IMR-90 (cell line): ENCODE data around the gene RRP1B. TPM values are rescaled to one million over a fixed set of nuclear protein-coding genes. Genes with fewer than 3 reads are reported as not detected.
A peak's percentile ranks its signal among the peaks of the same experiment; 100 is the strongest.

Experiments
- ATAC-seq: fragments of 200-7000 bp; cut with Tn5 transposase; 2 replicates; pipeline ENCODE4 v1.9.1; 2020; ENCODE audit warnings: low read depth, mild to moderate bottlenecking, moderate library complexity
- BruUV-seq: library from RNA; stranded (reverse); fragments of 400-500 nt; replicated peaks from 2 replicates; lab custom pipeline; 2021; lab: Mats Ljungman, UMichigan
- CTCF ChIA-PET: fragments of 300-600 bp; formaldehyde crosslinking; extraction: SDS; loops from one replicate; lab custom pipeline; 2021; ENCODE audit warnings: antibody characterized with exemption; lab: Yijun Ruan, JAX
- POLR2A ChIA-PET: fragments of 300-600 bp; sonication (Branson Sonifier 250); formaldehyde crosslinking; loops from one replicate; lab custom pipeline; 2022; ENCODE audit warnings: antibody characterized with exemption; ENCODE audit not compliant: unreplicated experiment; lab: Charles Lee
- DNase-seq: peaks from one replicate; pipeline ENCODE4 v3.0.0; 2013
- H2AFZ ChIP-seq: replicated peaks from 2 replicates; pipeline ENCODE3; 2013; ENCODE audit warnings: low read length, mild to moderate bottlenecking; ENCODE audit not compliant: poor library complexity
- H2AK5ac ChIP-seq: 2 replicates; pipeline ENCODE4 v1.6.1; 2013; ENCODE audit warnings: low read depth, low read length, inconsistent platforms
- H2AK9ac ChIP-seq: replicated peaks from 2 replicates; pipeline ENCODE3; 2013; ENCODE audit warnings: mild to moderate bottlenecking, low read depth, low read length, moderate library complexity; ENCODE audit not compliant: poor library complexity
- H2BK120ac ChIP-seq: 2 replicates; pipeline ENCODE4 v1.6.1; 2013; ENCODE audit warnings: low read depth, low read length, inconsistent platforms
- H2BK15ac ChIP-seq: 3 replicates; pipeline ENCODE4 v1.6.1; 2013; ENCODE audit warnings: low read depth, low read length, inconsistent platforms
- H2BK20ac ChIP-seq: 2 replicates; pipeline ENCODE4 v1.6.1; 2013; ENCODE audit warnings: low read depth, mild to moderate bottlenecking, inconsistent platforms, low read length, moderate library complexity
- H2BK5ac ChIP-seq: 2 replicates; pipeline ENCODE4 v1.6.1; 2013; ENCODE audit warnings: mild to moderate bottlenecking, low read depth, low read length, inconsistent platforms; ENCODE audit not compliant: poor library complexity, severe bottlenecking
- H3K14ac ChIP-seq: replicated peaks from 2 replicates; pipeline ENCODE4 v1.6.1; 2013; ENCODE audit warnings: low read depth, low read length, inconsistent platforms
- H3K18ac ChIP-seq: 2 replicates; pipeline ENCODE4 v1.6.1; 2013; ENCODE audit warnings: low read depth, low read length, control low read depth
- H3K23ac ChIP-seq: 2 replicates; pipeline ENCODE4 v1.6.1; 2013; ENCODE audit warnings: low read depth, low read length, inconsistent platforms
- H3K27ac ChIP-seq: 2 replicates; pipeline ENCODE4 v1.5.1; 2013; ENCODE audit warnings: mild to moderate bottlenecking, control low read depth, low read length; ENCODE audit not compliant: insufficient read depth
- H3K27me3 ChIP-seq: 2 replicates; pipeline ENCODE4 v1.6.1; 2013; ENCODE audit warnings: low read length; ENCODE audit not compliant: control insufficient read depth, insufficient read depth
- H3K36me3 ChIP-seq: 2 replicates; pipeline ENCODE4 v1.6.1; 2013; ENCODE audit warnings: low read length, mixed read lengths; ENCODE audit not compliant: control insufficient read depth, insufficient read depth
- H3K4ac ChIP-seq: 2 replicates; pipeline ENCODE4 v1.6.1; 2013; ENCODE audit warnings: low read depth, low read length, inconsistent platforms
- H3K4me1 ChIP-seq: 2 replicates; pipeline ENCODE4 v1.6.1; 2013; ENCODE audit warnings: low read length, mixed read lengths; ENCODE audit not compliant: control insufficient read depth, insufficient read depth
- H3K4me2 ChIP-seq: 2 replicates; pipeline ENCODE4 v1.6.1; 2013; ENCODE audit warnings: low read depth, mild to moderate bottlenecking, control low read depth, low read length, moderate library complexity
- H3K4me3 ChIP-seq: 2 replicates; pipeline ENCODE4 v1.5.1; 2013; ENCODE audit warnings: low read depth, mild to moderate bottlenecking, control low read depth, low read length, moderate library complexity; ENCODE audit not compliant: insufficient read depth
- H3K56ac ChIP-seq: 2 replicates; pipeline ENCODE4 v1.6.1; 2013; ENCODE audit warnings: low read length, inconsistent platforms; ENCODE audit not compliant: insufficient read depth; ENCODE audit errors: extremely low read depth
- H3K79me1 ChIP-seq, 2 experiments: 2 replicates each; pipeline ENCODE4 v1.6.1; 2013; ENCODE audit warnings: low read length in 2 of 2, inconsistent platforms in 1 of 2, low read depth in 1 of 2
- H3K9ac ChIP-seq: 2 replicates; pipeline ENCODE4 v1.6.1; 2013; ENCODE audit warnings: low read depth, low read length, control low read depth
- H3K9me1 ChIP-seq: 2 replicates; pipeline ENCODE4 v1.6.1; 2013; ENCODE audit warnings: low read length, inconsistent platforms; ENCODE audit not compliant: insufficient read depth
- H3K9me3 ChIP-seq: 2 replicates; pipeline ENCODE4 v1.6.1; 2013; ENCODE audit warnings: low read length; ENCODE audit not compliant: control insufficient read depth, insufficient read depth
- H4K20me1 ChIP-seq: 2 replicates; pipeline ENCODE4 v1.6.1; 2013; ENCODE audit warnings: low read length, inconsistent platforms; ENCODE audit not compliant: insufficient read depth
- H4K5ac ChIP-seq: 2 replicates; pipeline ENCODE4 v1.6.1; 2013; ENCODE audit warnings: mild to moderate bottlenecking, low read depth, low read length, control low read depth
- H4K8ac ChIP-seq, 2 experiments: 2 replicates each; pipeline ENCODE4 v1.6.1; 2013; ENCODE audit warnings: low read depth in 2 of 2, low read length in 2 of 2, control low read depth in 1 of 2, inconsistent platforms in 1 of 2
- H4K91ac ChIP-seq: 2 replicates; pipeline ENCODE4 v1.6.1; 2013; ENCODE audit warnings: low read depth, low read length, inconsistent platforms; ENCODE audit not compliant: insufficient read depth
- BHLHE40 ChIP-seq: fragments of 150-350 bp; IDR thresholded peaks from 2 replicates; pipeline ENCODE4 v1.6.1; 2016; ENCODE audit warnings: mild to moderate bottlenecking, low read depth, low read length
- CEBPB ChIP-seq: IDR thresholded peaks from 2 replicates; pipeline ENCODE4 v1.6.1; 2012; ENCODE audit warnings: low read depth, low read length, improper control_type of control experiment
- CHD1 ChIP-seq: IDR thresholded peaks from 2 replicates; pipeline ENCODE4 v1.6.1; 2012; ENCODE audit warnings: low read depth, low read length, improper control_type of control experiment
- CTCF ChIP-seq: conservative IDR thresholded peaks from 2 replicates; pipeline ENCODE4 v1.5.1; 2012; ENCODE audit warnings: mild to moderate bottlenecking, low read depth, low read length, improper control_type of control experiment
- FOS ChIP-seq: fragments of 150-350 bp; IDR thresholded peaks from 2 replicates; pipeline ENCODE4 v1.6.1; 2016; ENCODE audit warnings: low read depth, low read length
- MAFK ChIP-seq: IDR thresholded peaks from 2 replicates; pipeline ENCODE4 v1.6.1; 2012; ENCODE audit warnings: low read depth, low read length, improper control_type of control experiment
- MAZ ChIP-seq: IDR thresholded peaks from 2 replicates; pipeline ENCODE4 v1.6.1; 2012; ENCODE audit warnings: low read depth, mild to moderate bottlenecking, low read length, improper control_type of control experiment, moderate library complexity, borderline replicate concordance
- MXI1 ChIP-seq: IDR thresholded peaks from 2 replicates; pipeline ENCODE4 v1.6.1; 2012; ENCODE audit warnings: low read depth, mild to moderate bottlenecking, low read length, moderate library complexity, borderline replicate concordance
- NFE2L2 ChIP-seq: fragments of 150-350 bp; IDR thresholded peaks from 2 replicates; pipeline ENCODE4 v1.6.1; 2016; ENCODE audit warnings: low read depth, mild to moderate bottlenecking, low read length
- POLR2A ChIP-seq: IDR thresholded peaks from 2 replicates; pipeline ENCODE4 v1.6.1; 2012; ENCODE audit warnings: mild to moderate bottlenecking, low read depth, low read length
- RAD21 ChIP-seq: IDR thresholded peaks from 2 replicates; pipeline ENCODE4 v1.6.1; 2012; ENCODE audit warnings: low read length, improper control_type of control experiment
- RFX5 ChIP-seq: IDR thresholded peaks from 2 replicates; pipeline ENCODE4 v1.8.0; 2012; ENCODE audit warnings: low read depth, mild to moderate bottlenecking, low read length, moderate library complexity
- SMC3 ChIP-seq: fragments of 150-350 bp; IDR thresholded peaks from 2 replicates; pipeline ENCODE4 v1.6.1; 2016; ENCODE audit warnings: low read depth, mild to moderate bottlenecking, antibody characterized with exemption, low read length, moderate library complexity
- USF2 ChIP-seq: fragments of 150-350 bp; IDR thresholded peaks from 2 replicates; pipeline ENCODE4 v1.6.1; 2017; ENCODE audit warnings: mild to moderate bottlenecking, antibody characterized with exemption, low read length, low read depth
- WGBS, 2 experiments: methylation state at CpG; one replicate each; pipeline versions ENCODE4 v1.1.5 to v1.1.7; 2013; ENCODE audit warnings: missing lambda C conversion rate in 2 of 2; ENCODE audit not compliant: insufficient read length in 1 of 2; ENCODE audit errors: extremely low coverage in 2 of 2; 5-methylcytosine and 5-hydroxymethylcytosine counted together
- dilution Hi-C: fragments of 300-500 bp; cut with HindIII; formaldehyde crosslinking; loops from one replicate; pipeline ENCODE4 v1.14.3; 2018; ENCODE audit warnings: low sequenced_read_pairs; ENCODE audit not compliant: unreplicated experiment
- in situ Hi-C: fragments of 300-500 bp; cut with MboI; formaldehyde crosslinking; loops from 3 replicates; pipeline ENCODE4 v1.14.3; 2019; ENCODE audit warnings: low sequenced_read_pairs, inconsistent platforms, mixed read lengths
- intact Hi-C: fragments of 100-400 bp; cut with micrococcal nuclease; formaldehyde crosslinking; loops from 2 replicates; pipeline ENCODE4 v1.10.0; 2022
- polyA plus RNA-seq, 3 experiments: library from polyadenylated mRNA; depleted of rRNA; stranded (reverse); fragments of >200 nt; gene quantifications; 2 replicates each; pipeline ENCODE4 v1.2.3, GENCODE V29; 2012; ENCODE audit warnings: low replicate concordance in 1 of 3
- total RNA-seq: library from RNA; depleted of rRNA; stranded (reverse); fragments of >200 nt; gene quantifications from 2 replicates; pipeline ENCODE4 v1.2.3, GENCODE V29; 2012
- TF ChIP-seq, protein P1 (sequence below): fragments of 150-350 bp; IDR thresholded peaks from 2 replicates; pipeline ENCODE4 v1.6.1; 2016; ENCODE audit warnings: low read depth, mild to moderate bottlenecking, low read length, moderate library complexity, borderline replicate concordance

RRP1B gene
- total and polyA plus RNA-seq, 2 of the 4 experiments (the other 2 are of a cell fraction) = 11.1 to 16.1 TPM

DNA sequence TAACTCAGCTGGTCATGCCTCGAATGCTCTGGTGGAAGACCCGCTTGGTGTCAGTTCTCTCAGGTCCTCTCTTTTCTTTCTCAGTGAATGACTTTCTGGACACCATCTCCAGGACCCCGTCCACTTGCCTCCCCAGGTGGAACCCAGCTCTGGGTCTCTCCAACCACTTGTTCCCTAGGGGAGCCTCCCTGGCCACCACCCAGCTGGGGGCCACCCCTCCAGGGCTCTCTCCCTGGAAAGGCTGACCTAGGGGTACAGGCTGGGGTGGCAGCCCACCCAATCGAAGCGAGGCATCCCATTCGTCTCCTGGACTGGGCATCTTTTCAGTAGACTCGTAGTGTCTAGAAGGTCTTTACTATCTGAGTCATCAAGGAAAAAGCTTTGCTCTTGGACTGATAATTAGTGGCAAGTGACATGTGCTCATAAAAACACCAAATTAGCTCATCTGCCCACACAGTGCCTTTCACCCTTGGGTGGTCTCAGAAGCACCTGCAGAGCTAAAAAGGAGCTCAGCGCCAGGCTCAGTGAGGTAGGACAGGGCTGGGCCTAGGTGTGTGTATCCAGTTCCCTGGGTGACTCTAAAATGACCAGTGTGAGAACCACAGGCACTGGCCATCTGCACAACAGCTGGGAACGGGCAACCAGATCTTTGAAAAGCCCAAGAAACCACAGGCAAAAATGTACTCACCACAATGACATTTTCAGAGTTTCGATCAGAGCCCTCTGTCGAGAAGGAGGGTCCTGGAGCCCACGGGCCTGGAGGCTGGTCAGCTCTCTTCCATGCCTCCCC, 57.2 kb downstream of the RRP1B start:
- no peaks in the 10 kb centered on the region for H3K27me3 ChIP-seq
- dilution Hi-C loops = no loop called here
- TF ChIP-seq, protein P1, sequence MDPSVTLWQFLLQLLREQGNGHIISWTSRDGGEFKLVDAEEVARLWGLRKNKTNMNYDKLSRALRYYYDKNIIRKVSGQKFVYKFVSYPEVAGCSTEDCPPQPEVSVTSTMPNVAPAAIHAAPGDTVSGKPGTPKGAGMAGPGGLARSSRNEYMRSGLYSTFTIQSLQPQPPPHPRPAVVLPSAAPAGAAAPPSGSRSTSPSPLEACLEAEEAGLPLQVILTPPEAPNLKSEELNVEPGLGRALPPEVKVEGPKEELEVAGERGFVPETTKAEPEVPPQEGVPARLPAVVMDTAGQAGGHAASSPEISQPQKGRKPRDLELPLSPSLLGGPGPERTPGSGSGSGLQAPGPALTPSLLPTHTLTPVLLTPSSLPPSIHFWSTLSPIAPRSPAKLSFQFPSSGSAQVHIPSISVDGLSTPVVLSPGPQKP = no peak
- no peak for TF ChIP-seq CHD1
- no peak for TF ChIP-seq RFX5
- no peak for TF ChIP-seq POLR2A
- no peak for TF ChIP-seq MXI1
- TF ChIP-seq NFE2L2 = no peak
- no peak for TF ChIP-seq BHLHE40
- TF ChIP-seq SMC3 = no peak
- no peak for TF ChIP-seq FOS
- no peak for TF ChIP-seq CEBPB
- TF ChIP-seq CTCF = no peak
- no peak for TF ChIP-seq USF2
- no peak for TF ChIP-seq MAZ
- TF ChIP-seq RAD21 = no peak
- TF ChIP-seq MAFK = no peak

More for the DNA sequence above, 57.2 kb downstream of the RRP1B start:
- ChIA-PET CTCF (no interaction called here), POLR2A (no interaction called here)
- in situ Hi-C loops = no loop called here
- Histone ChIP-seq H3K56ac (no peak overlapping the region), H4K8ac (no peak overlapping the region), H3K18ac (no peak overlapping the region), H3K9me1 (peaks cover 6% of the 10 kb centered on the region; the same call in 1 of the 2 replicates), H2BK5ac (no peak overlapping the region), H4K20me1 (peaks cover 20% of the 10 kb centered on the region), H3K4ac (no peak overlapping the region), H4K5ac (no peak overlapping the region), H3K23ac (no peak overlapping the region), H3K9ac (no peak overlapping the region), H3K14ac (no peak overlapping the region), H2BK15ac (no peak overlapping the region), H3K4me1 (peaks cover 18% of the 10 kb centered on the region), H4K91ac (no peak overlapping the region), H3K4me3 (no peak overlapping the region), H3K79me1 (peaks cover 8 to 21% of the 10 kb centered on the region in 2 experiments; a peak in 3 of 4 replicates), H3K9me3 (no peaks in the 10 kb centered on the region), H3K4me2 (no peak overlapping the region), H3K36me3 (peaks cover 3% of the 10 kb centered on the region), H2AK9ac (no peak overlapping the region), H3K27ac (no peak overlapping the region), H2BK20ac (no peak overlapping the region), H2AK5ac (no peak overlapping the region), H2AFZ (no peak overlapping the region), H2BK120ac (no peak overlapping the region)
- DNase-seq = peak; percentile 36
- 70% methylated on average over 4 of the region's 12 CpGs; no CpG with 5 or more reads in 1 of the 2 experiments for WGBS, 2 experiments
- BruUV-seq = no TSS peak
- ATAC-seq = no peak
- intact Hi-C loops = no loop called here
